Measurements from ENCODE around the gene COPG2. TPM values are rescaled to one million over a fixed set of nuclear protein-coding genes. Genes with fewer than 3 reads are reported as not detected.
"Not testable (repeated sequence)": the region's sequence is repeated elsewhere in the genome, so short reads cannot be mapped to it uniquely, and the experiment has no call there.

The COPG2 gene
- total RNA-seq, 1 donor from 2014 or later: 15.7 TPM

- no peak for DNase-seq (ENCODE audit: extremely low spot score in 2 of 2)
- Histone ChIP-seq H3K9me3 (no peaks in the 10 kb centered on the region), H3K27ac (no peak overlapping the region), H3K4me1 (no peaks in the 10 kb centered on the region), H3K4me3 (no peak overlapping the region), H3K36me3 (no peaks in the 10 kb centered on the region), H3K27me3 (no peaks in the 10 kb centered on the region)
- TF ChIP-seq POLR2AphosphoS5 (IDR thresholded peaks at IDR 0.05; ENCODE audit: insufficient read depth in 1 of 2, low read depth in 1 of 2) (no peak), CTCF (IDR thresholded peaks at IDR 0.05) (no peak), POLR2A (IDR thresholded peaks at IDR 0.05) (no peak)
- intact Hi-C loops (cut with DNase I): loop anchor here (2.0 kb wide), 1 partner anchor 41 kb away; no protein-coding TSS in a partner anchor
Measured at GRCh38 chr7:130595986-130596385, 72.6 kb downstream of the COPG2 start.

GRCh38 chr7:130593033-130593432 lies 75.5 kb downstream of the COPG2 start:
- no peaks in the 10 kb centered on the region for H3K27me3 ChIP-seq
- H3K4me3 ChIP-seq: no peak overlapping the region
- intact Hi-C loops (cut with DNase I): no loop called here
- no peak for DNase-seq (ENCODE audit: extremely low spot score in 2 of 2)
- H3K27ac ChIP-seq: no peak overlapping the region
- no peaks in the 10 kb centered on the region for H3K9me3 ChIP-seq
- TF ChIP-seq CTCF (IDR thresholded peaks at IDR 0.05): no peak
- TF ChIP-seq POLR2AphosphoS5 (IDR thresholded peaks at IDR 0.05; ENCODE audit: insufficient read depth in 1 of 2, low read depth in 1 of 2): no peak
- TF ChIP-seq POLR2A (IDR thresholded peaks at IDR 0.05): no peak
- no peaks in the 10 kb centered on the region for H3K4me1 ChIP-seq
- H3K36me3 ChIP-seq: no peaks in the 10 kb centered on the region

GRCh38 chr7:130591464-130591863 lies 77.1 kb downstream of the COPG2 start:
- H3K27me3 ChIP-seq; DNase-seq (ENCODE audit: extremely low spot score in 2 of 2); intact Hi-C loops (cut with DNase I); H3K36me3 ChIP-seq; H3K27ac ChIP-seq; H3K4me3 ChIP-seq; H3K4me1 ChIP-seq; H3K9me3 ChIP-seq: not testable (repeated sequence)

- H3K9me3 ChIP-seq; H3K4me3 ChIP-seq; H3K36me3 ChIP-seq; intact Hi-C loops (cut with DNase I); DNase-seq (ENCODE audit: extremely low spot score in 2 of 2); H3K27ac ChIP-seq; H3K27me3 ChIP-seq; H3K4me1 ChIP-seq: not testable (repeated sequence)
Measured at GRCh38 chr7:130585932-130586331, 82.6 kb downstream of the COPG2 start.

- intact Hi-C loops (cut with DNase I); H3K27me3 ChIP-seq; H3K36me3 ChIP-seq; H3K9me3 ChIP-seq; H3K4me3 ChIP-seq; H3K4me1 ChIP-seq; H3K27ac ChIP-seq; DNase-seq (ENCODE audit: extremely low spot score in 2 of 2): not testable (repeated sequence)
Measured at GRCh38 chr7:130575110-130575509, 93.4 kb downstream of the COPG2 start.

- intact Hi-C loops (cut with DNase I); H3K27ac ChIP-seq; H3K27me3 ChIP-seq; DNase-seq (ENCODE audit: extremely low spot score in 2 of 2); H3K4me1 ChIP-seq; H3K4me3 ChIP-seq; H3K36me3 ChIP-seq; H3K9me3 ChIP-seq: not testable (repeated sequence)
Measured at GRCh38 chr7:130570144-130570543, 98.4 kb downstream of the COPG2 start.

- intact Hi-C loops (cut with DNase I): no loop called here
- Histone ChIP-seq H3K9me3 (no peaks in the 10 kb centered on the region), H3K27me3 (no peaks in the 10 kb centered on the region), H3K4me1 (no peaks in the 10 kb centered on the region), H3K27ac (no peak overlapping the region), H3K36me3 (no peaks in the 10 kb centered on the region), H3K4me3 (no peak overlapping the region)
- DNase-seq (ENCODE audit: extremely low spot score in 2 of 2): no peak
- no peak for TF ChIP-seq POLR2A (IDR thresholded peaks at IDR 0.05)
- TF ChIP-seq POLR2AphosphoS5 (IDR thresholded peaks at IDR 0.05; ENCODE audit: insufficient read depth in 1 of 2, low read depth in 1 of 2): no peak
- TF ChIP-seq CTCF (IDR thresholded peaks at IDR 0.05): no peak
Measured at GRCh38 chr7:130566898-130567280, 101.7 kb downstream of the COPG2 start.
